ENCODE results near the gene TSACC. TPM values are rescaled to one million over a fixed set of nuclear protein-coding genes. Genes with fewer than 3 reads are reported as not detected.

The TSACC gene
- 0.25 TPM in 1 of 2 replicates, not detected in the other for total RNA-seq

DNA sequence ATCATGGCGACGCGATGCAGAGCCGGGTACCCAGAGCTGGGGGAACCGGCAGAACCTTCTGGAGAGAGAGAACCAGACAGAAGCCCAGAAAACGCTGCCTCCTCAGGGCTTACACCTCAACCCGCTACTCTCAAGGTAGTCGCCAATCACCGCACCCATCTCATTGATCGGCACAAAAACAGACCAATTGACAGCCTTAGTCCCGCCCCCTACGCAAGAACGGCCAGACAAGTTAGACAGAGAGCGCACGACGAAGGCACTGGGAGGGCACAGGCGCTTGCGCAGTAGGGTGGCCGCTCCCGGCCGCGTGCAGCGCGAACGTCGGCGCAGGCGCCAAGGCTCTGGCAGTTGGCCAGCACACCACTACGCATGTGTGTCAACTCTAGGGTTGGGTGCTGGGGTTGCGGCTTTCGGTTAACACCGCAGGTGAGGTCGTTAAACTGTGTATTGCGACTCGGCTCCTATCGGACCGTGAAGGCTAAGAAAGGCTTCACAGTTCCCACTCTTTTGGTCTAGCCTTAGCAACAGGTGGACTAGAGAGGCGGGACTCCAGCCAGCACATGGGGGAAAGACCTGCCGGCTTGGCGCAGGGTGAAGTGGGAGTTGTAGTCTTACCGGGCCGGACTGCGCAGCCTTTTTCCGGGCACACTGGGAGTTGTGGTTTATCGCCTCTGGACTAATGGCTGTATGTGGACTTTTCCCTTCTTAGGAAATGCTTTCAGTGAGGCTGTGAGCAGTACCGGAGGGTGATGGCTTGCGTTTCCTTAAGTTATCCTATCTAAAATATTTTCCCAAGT, at the start of gene TSACC, which contains the start of gene CCT3:
TSACC (plus strand) TSS at position 347 of the 797 bp plus-strand sequence. CDS start 1,232 bp downstream, outside the sequence.
CCT3 (minus strand) TSS at position 113 of the 797 bp plus-strand sequence; CDS start at position 5, 108 bp downstream.
- TF ChIP-seq, protein P1, sequence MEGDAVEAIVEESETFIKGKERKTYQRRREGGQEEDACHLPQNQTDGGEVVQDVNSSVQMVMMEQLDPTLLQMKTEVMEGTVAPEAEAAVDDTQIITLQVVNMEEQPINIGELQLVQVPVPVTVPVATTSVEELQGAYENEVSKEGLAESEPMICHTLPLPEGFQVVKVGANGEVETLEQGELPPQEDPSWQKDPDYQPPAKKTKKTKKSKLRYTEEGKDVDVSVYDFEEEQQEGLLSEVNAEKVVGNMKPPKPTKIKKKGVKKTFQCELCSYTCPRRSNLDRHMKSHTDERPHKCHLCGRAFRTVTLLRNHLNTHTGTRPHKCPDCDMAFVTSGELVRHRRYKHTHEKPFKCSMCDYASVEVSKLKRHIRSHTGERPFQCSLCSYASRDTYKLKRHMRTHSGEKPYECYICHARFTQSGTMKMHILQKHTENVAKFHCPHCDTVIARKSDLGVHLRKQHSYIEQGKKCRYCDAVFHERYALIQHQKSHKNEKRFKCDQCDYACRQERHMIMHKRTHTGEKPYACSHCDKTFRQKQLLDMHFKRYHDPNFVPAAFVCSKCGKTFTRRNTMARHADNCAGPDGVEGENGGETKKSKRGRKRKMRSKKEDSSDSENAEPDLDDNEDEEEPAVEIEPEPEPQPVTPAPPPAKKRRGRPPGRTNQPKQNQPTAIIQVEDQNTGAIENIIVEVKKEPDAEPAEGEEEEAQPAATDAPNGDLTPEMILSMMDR (IDR thresholded peaks at IDR 0.05; ENCODE audit: insufficient read depth, low read length, poor library complexity, severe bottlenecking): no peak

DNA sequence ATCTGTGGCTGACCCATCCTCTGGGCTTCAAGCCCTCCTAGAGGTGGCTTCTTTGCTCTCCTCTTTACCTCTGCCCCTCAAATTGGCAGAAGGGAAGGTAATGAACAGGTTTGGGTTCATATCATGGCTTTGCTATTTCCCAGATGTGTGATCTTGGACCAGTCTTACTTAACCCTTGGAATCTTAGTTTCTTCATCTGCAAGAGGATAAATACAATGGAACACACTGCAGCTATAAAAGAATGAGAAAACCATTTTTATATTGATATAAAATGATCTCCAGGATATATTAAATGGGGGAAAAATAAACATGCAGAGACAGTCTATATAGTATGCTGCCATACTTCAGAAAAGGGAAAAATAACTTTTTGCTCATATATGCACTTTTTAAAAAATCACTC, 48.5 kb upstream of the TSACC start:
- Histone ChIP-seq H3K27me3 (ENCODE audit: control insufficient read depth, insufficient read depth, low read length) (no peaks in the 10 kb centered on the region), H3K4me3 (ENCODE audit: low read depth, low read length) (no peak overlapping the region), H3K36me3 (ENCODE audit: control insufficient read depth, insufficient read depth, low read length) (no peaks in the 10 kb centered on the region)
- no peak for DNase-seq (ENCODE audit: low read depth)
- TF ChIP-seq, protein P1 (IDR thresholded peaks at IDR 0.05; ENCODE audit: insufficient read depth, low read length, poor library complexity, severe bottlenecking): no peak

More for the DNA sequence above, at the start of gene TSACC, which contains the start of gene CCT3:
- Histone ChIP-seq H3K27me3 (ENCODE audit: control insufficient read depth, insufficient read depth, low read length) (no peaks in the 10 kb centered on the region), H3K4me3 (ENCODE audit: low read depth, low read length) (peak within 1 kb of the TSS; percentile 81), H3K36me3 (ENCODE audit: control insufficient read depth, insufficient read depth, low read length) (no peaks in the 10 kb centered on the region)
- peak; percentile 99 for DNase-seq (ENCODE audit: low read depth)

DNA sequence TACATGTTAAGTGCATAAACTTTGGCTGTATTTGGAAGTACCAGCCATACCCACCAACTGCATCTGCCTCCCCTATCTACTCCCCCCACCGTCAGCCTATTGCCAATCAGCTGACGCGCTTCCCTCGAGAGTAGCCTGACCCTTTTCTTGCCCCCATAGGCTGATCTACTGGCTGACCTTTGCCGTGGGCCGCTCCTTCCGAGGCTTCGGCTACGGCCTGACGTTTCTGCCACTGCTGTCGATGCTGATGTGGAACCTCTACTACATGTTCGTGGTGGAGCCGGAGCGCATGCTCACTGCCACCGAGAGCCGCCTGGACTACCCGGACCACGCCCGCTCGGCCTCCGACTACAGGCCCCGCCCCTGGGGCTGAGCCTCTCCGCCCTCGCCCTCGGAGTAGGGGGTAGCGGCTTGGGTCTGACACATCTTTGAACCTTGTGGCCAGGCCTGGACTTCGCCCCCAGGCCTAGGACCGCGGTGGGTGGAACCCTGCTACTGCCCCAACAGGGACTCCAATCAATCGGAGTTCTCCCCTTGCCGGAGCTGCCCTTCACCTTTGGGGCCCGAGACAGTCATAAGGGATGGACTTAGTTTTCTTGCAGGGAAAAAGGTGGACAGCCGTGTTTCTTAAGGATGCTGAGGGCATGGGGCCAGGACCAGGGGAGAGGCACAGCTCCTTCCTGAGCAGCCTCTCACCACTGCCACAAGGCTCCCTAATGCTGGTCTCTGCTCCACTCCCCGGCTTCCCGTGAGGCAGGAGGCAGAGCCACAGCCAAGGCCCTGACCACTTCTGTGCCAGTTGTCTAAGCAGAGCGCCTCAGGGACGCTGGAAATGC, 46.9 kb upstream of the TSACC start:
- TF ChIP-seq, protein P1 (IDR thresholded peaks at IDR 0.05; ENCODE audit: insufficient read depth, low read length, poor library complexity, severe bottlenecking): no peak
- peak overlapping the region; percentile 41 for H3K4me3 ChIP-seq (ENCODE audit: low read depth, low read length)
- DNase-seq (ENCODE audit: low read depth): no peak
- no peaks in the 10 kb centered on the region for H3K27me3 ChIP-seq (ENCODE audit: control insufficient read depth, insufficient read depth, low read length)
- H3K36me3 ChIP-seq (ENCODE audit: control insufficient read depth, insufficient read depth, low read length): no peaks in the 10 kb centered on the region

DNA sequence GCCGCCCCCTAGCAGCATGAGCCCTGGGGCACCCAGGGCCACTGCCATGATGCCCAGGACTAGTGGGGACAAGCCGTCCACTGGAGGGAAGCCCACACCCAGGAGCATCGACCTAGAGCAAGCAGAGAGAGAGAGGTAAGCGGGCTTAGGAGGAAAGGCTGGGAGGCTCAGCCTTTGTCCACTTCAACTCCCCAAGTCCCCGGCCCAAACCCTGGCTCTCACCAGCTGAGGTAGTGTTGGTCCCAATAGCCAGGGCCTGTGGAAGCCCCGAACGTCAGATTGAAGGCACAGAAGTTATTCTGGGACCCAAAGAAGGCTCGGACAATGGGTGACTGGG, 45.3 kb upstream of the TSACC start:
- no peak for DNase-seq (ENCODE audit: low read depth)
- Histone ChIP-seq H3K4me3 (ENCODE audit: low read depth, low read length) (no peak overlapping the region), H3K27me3 (ENCODE audit: control insufficient read depth, insufficient read depth, low read length) (no peaks in the 10 kb centered on the region), H3K36me3 (ENCODE audit: control insufficient read depth, insufficient read depth, low read length) (no peaks in the 10 kb centered on the region)
- TF ChIP-seq, protein P1 (IDR thresholded peaks at IDR 0.05; ENCODE audit: insufficient read depth, low read length, poor library complexity, severe bottlenecking): no peak

DNA sequence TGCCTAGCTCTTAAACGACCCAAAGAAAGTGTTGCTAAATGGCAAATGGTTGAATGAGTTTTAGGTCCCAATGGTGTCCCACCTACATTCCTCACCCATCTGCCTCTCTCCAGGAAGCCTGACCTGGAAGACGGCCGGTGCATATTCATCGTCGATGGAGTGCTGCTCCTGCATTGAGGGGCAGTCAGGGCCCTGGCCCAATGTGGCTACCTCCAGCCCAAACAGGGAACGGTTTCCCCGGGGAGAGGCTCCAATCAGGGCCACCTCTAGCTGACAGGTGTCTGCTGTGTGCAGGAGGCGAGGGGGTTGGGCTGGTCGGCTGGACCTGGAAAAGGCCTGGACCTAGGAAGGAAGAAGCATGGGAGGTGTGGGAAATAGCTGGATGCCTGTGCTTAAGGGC, 44.4 kb upstream of the TSACC start:
- DNase-seq (ENCODE audit: low read depth): no peak
- Histone ChIP-seq H3K27me3 (ENCODE audit: control insufficient read depth, insufficient read depth, low read length) (no peaks in the 10 kb centered on the region), H3K4me3 (ENCODE audit: low read depth, low read length) (no peak overlapping the region), H3K36me3 (ENCODE audit: control insufficient read depth, insufficient read depth, low read length) (no peaks in the 10 kb centered on the region)
- TF ChIP-seq, protein P1 (IDR thresholded peaks at IDR 0.05; ENCODE audit: insufficient read depth, low read length, poor library complexity, severe bottlenecking): no peak

Measured in kidney epithelial cell (primary cell).